ENCODE results near the gene CCDC142. TPM values are rescaled to one million over a fixed set of nuclear protein-coding genes. Genes with fewer than 3 reads are reported as not detected.
A peak's percentile ranks its signal among the peaks of the same experiment; 100 is the strongest.

The CCDC142 gene
- total and polyA plus RNA-seq, 9 of the 15 experiments (the other 6 are each of a cell fraction or from before 2014, with no cell fraction given): 0.55 to 11.7 (median 7.2) TPM

DNA sequence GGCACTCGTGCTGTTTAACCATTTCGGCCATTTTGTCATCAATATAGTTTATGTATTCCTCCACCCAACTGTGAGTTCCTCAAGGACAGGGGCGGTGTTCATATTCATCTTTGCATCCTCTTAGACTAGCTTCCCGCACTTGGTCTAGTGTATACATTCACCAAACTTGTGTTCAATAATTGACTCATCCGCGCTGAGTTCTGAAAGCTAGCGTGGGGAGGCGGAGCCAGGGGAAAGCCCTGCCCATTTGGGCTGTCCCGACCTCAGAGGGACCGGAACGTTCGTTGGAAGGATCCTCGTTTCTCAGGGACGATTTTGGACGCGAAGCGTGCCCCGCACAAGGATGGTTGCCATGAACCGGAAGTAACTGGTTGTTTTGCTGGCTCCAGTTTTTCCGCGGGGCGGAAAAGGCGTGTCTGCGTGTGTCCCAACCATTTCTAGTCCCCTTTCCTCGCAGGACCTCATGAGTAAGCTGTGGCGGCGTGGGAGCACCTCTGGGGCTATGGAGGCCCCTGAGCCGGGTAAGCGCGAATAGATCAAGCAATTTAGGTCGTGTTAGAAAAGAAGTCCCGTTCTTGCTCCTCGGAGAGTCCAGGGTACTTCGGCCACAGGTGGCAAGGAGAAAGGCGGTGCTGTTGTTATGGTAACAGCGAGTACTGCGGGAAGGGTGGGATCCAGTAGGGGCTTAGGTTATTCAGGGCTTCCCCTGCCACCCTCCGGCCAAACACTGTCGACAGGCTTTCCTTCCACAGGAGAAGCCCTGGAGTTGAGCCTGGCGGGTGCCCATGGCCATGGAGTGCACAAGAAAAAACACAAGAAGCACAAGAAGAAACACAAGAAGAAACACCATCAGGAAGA, 27.9 kb downstream of the CCDC142 start, which contains the start of gene INO80B (continued):
- TF ChIP-seq ATF2 (CRISPR knock-in tag; IDR thresholded peaks at IDR 0.05): no peak
- peak; percentile 88 for TF ChIP-seq POU5F1 (IDR thresholded peaks at IDR 0.05; ENCODE audit: borderline replicate concordance, low read depth, low read length, partially characterized antibody)
- TF ChIP-seq, protein P1, sequence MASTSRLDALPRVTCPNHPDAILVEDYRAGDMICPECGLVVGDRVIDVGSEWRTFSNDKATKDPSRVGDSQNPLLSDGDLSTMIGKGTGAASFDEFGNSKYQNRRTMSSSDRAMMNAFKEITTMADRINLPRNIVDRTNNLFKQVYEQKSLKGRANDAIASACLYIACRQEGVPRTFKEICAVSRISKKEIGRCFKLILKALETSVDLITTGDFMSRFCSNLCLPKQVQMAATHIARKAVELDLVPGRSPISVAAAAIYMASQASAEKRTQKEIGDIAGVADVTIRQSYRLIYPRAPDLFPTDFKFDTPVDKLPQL (IDR thresholded peaks at IDR 0.05; ENCODE audit: extremely low read depth, insufficient read length): no peak
- no peak for TF ChIP-seq ESRRB (CRISPR knock-in tag; IDR thresholded peaks at IDR 0.05; ENCODE audit: borderline replicate concordance)
- TF ChIP-seq FOSL1 (tag; conservative IDR thresholded peaks at IDR 0.05): peak; percentile 82
- no peak for TF ChIP-seq HNRNPUL1 (IDR thresholded peaks at IDR 0.05; ENCODE audit: low read length)
- no peak for TF ChIP-seq KDM2B (CRISPR knock-in tag; IDR thresholded peaks at IDR 0.05)
- TF ChIP-seq MAX (CRISPR knock-in tag; IDR thresholded peaks at IDR 0.05): peak; percentile 77
- no peak for TF ChIP-seq TAF15 (IDR thresholded peaks at IDR 0.05; ENCODE audit: low read depth, low read length)
- TF ChIP-seq CEBPB (tag; IDR thresholded peaks at IDR 0.05): no peak
- TF ChIP-seq, protein P2, sequence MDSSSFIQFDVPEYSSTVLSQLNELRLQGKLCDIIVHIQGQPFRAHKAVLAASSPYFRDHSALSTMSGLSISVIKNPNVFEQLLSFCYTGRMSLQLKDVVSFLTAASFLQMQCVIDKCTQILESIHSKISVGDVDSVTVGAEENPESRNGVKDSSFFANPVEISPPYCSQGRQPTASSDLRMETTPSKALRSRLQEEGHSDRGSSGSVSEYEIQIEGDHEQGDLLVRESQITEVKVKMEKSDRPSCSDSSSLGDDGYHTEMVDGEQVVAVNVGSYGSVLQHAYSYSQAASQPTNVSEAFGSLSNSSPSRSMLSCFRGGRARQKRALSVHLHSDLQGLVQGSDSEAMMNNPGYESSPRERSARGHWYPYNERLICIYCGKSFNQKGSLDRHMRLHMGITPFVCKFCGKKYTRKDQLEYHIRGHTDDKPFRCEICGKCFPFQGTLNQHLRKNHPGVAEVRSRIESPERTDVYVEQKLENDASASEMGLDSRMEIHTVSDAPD (CRISPR knock-in tag; IDR thresholded peaks at IDR 0.05): no peak
- TF ChIP-seq MBD2 (IDR thresholded peaks at IDR 0.05; ENCODE audit: borderline replicate concordance, low read depth): peak; percentile 99
- no peak for TF ChIP-seq ZFPM2 (CRISPR knock-in tag; IDR thresholded peaks at IDR 0.05)
- TF ChIP-seq ZNF140 (CRISPR knock-in tag; IDR thresholded peaks at IDR 0.05): no peak
- peak; percentile 75 for TF ChIP-seq ETV5 (CRISPR knock-in tag; IDR thresholded peaks at IDR 0.05; ENCODE audit: low read depth)
- TF ChIP-seq U2AF1 (optimal IDR thresholded peaks at IDR 0.05; ENCODE audit: low read depth, low read length): no peak
- TF ChIP-seq CREB1 (IDR thresholded peaks at IDR 0.05): peak; percentile 73; the same call in 1 of the 2 replicates
- peak; percentile 87 for TF ChIP-seq CREB1 (CRISPR knock-in tag; IDR thresholded peaks at IDR 0.05)
- TF ChIP-seq HNRNPL (IDR thresholded peaks at IDR 0.05; ENCODE audit: low read depth, low read length): no peak
- TF ChIP-seq SP1 (CRISPR knock-in tag; IDR thresholded peaks at IDR 0.05): peak; percentile 100
- TF ChIP-seq NR2C2 (CRISPR knock-in tag; IDR thresholded peaks at IDR 0.05): peak; percentile 100
- peak; percentile 99 for TF ChIP-seq NR2C2 (tag; IDR thresholded peaks at IDR 0.05)
- TF ChIP-seq ZNF780A (CRISPR knock-in tag; IDR thresholded peaks at IDR 0.05): no peak
- TF ChIP-seq RB1 (IDR thresholded peaks at IDR 0.05; ENCODE audit: low read depth): peak; percentile 95
- no peak for TF ChIP-seq NR4A1 (CRISPR knock-in tag; IDR thresholded peaks at IDR 0.05)
- 0 out of 2 replicates have a peak, but pooled peaks have one; percentile 30 for TF ChIP-seq NR4A1 (tag; IDR thresholded peaks at IDR 0.05)
- peak; percentile 16; the same call in 1 of the 2 replicates for TF ChIP-seq MEF2A (IDR thresholded peaks at IDR 0.05; ENCODE audit: control insufficient read depth, low read depth, low read length)

Measured in K562 (cell line).